ENCODE measurements around the gene ILF3.

ILF3 gene

GRCh38 chr19:10653732-10654609, at the start of gene ILF3:
TSS of gene ILF3 (plus strand) at chr19:10654346. CDS start at chr19:10670606, 16,260 bp downstream.
- DNase-seq, result peak; percentile 99

- DNase-seq, result no peak
Measured at GRCh38 chr19:10604460-10604980, 49.6 kb upstream of the ILF3 start.

- DNase-seq, result no peak
Measured at GRCh38 chr19:10611907-10612306, 42.2 kb upstream of the ILF3 start.

GRCh38 chr19:10612499-10613119, 41.5 kb upstream of the ILF3 start:
- DNase-seq, result no peak

- DNase-seq, result no peak
Measured at GRCh38 chr19:10615429-10616023, 38.6 kb upstream of the ILF3 start.

- no peak for DNase-seq
Measured at GRCh38 chr19:10617409-10618121, 36.6 kb upstream of the ILF3 start.

- no peak for DNase-seq
Measured at GRCh38 chr19:10618846-10619245, 35.3 kb upstream of the ILF3 start.

- no peak for DNase-seq
Measured at GRCh38 chr19:10620786-10621185, 33.4 kb upstream of the ILF3 start.

GRCh38 chr19:10621966-10622365, 32.2 kb upstream of the ILF3 start:
- no peak for DNase-seq

GRCh38 chr19:10624585-10624984, 29.6 kb upstream of the ILF3 start:
- no peak for DNase-seq

- peak; percentile 20 for DNase-seq
Measured at GRCh38 chr19:10625003-10625761, 29.0 kb upstream of the ILF3 start, which contains the start of gene SLC44A2. TSS of gene SLC44A2 (plus strand) at chr19:10625553. CDS start at chr19:10625634, 81 bp downstream.

- DNase-seq, result no peak
Measured at GRCh38 chr19:10625762-10626138, 28.4 kb upstream of the ILF3 start.

- DNase-seq, result no peak
Measured at GRCh38 chr19:10631874-10632273, 22.3 kb upstream of the ILF3 start.

GRCh38 chr19:10634430-10634829, 19.7 kb upstream of the ILF3 start:
- DNase-seq, result no peak

GRCh38 chr19:10634963-10635362, 19.2 kb upstream of the ILF3 start:
- DNase-seq, result no peak

GRCh38 chr19:10636304-10636972, 17.7 kb upstream of the ILF3 start:
- no peak for DNase-seq

GRCh38 chr19:10637894-10638293, 16.3 kb upstream of the ILF3 start:
- no peak for DNase-seq

GRCh38 chr19:10639836-10640235, 14.3 kb upstream of the ILF3 start:
- DNase-seq, result no peak

GRCh38 chr19:10640361-10640760, 13.8 kb upstream of the ILF3 start:
- no peak for DNase-seq

GRCh38 chr19:10641248-10641647, 12.9 kb upstream of the ILF3 start:
- no peak for DNase-seq

- no peak for DNase-seq
Measured at GRCh38 chr19:10642473-10643171, 11.5 kb upstream of the ILF3 start.

Data from NCI-H1417 treated with DMSO at 0.1 percent for 48 hours (cell line).